Neural cell (in vitro differentiated cells): Measurements from ENCODE around the gene TNFRSF14.

Experiments used
- CTCF ChIP-seq: fragments of 450-650 bp; IDR thresholded peaks from 2 replicates; pipeline ENCODE4 v1.5.1; 2014; ENCODE audit warnings: antibody characterized with exemption, mild to moderate bottlenecking, moderate library complexity; ENCODE audit not compliant: poor library complexity, severe bottlenecking
- EP300 ChIP-seq: fragments of 450-650 bp; conservative IDR thresholded peaks from 2 replicates; pipeline ENCODE4 v1.6.1; 2014; ENCODE audit warnings: antibody characterized with exemption, mild to moderate bottlenecking, moderate library complexity; ENCODE audit not compliant: poor library complexity, severe bottlenecking
- EZH2 ChIP-seq: fragments of 200-600, 300-800 bp; shearing (Covaris generic), sonication (generic); IDR thresholded peaks from 2 replicates; pipeline ENCODE4 v1.6.1; 2014; ENCODE audit warnings: antibody characterized with exemption, low read length, borderline replicate concordance, mild to moderate bottlenecking; ENCODE audit not compliant: insufficient read depth, poor library complexity, severe bottlenecking
- POLR2AphosphoS5 ChIP-seq: IDR thresholded peaks from 2 replicates; pipeline ENCODE4 v1.6.1; 2012
- RAD21 ChIP-seq: fragments of 450-650 bp; conservative IDR thresholded peaks from 2 replicates; pipeline ENCODE4 v1.6.1; 2014; ENCODE audit warnings: antibody characterized with exemption, mild to moderate bottlenecking, moderate library complexity
- REST ChIP-seq: IDR thresholded peaks from 2 replicates; pipeline ENCODE4 v1.6.1; 2012; ENCODE audit warnings: borderline replicate concordance
- SMC3 ChIP-seq: fragments of 450-650 bp; conservative IDR thresholded peaks from 2 replicates; pipeline ENCODE4 v1.6.1; 2014; ENCODE audit warnings: antibody characterized with exemption, mild to moderate bottlenecking, moderate library complexity; ENCODE audit not compliant: poor library complexity
- TAF1 ChIP-seq: IDR thresholded peaks from 2 replicates; pipeline ENCODE4 v1.6.1; 2012; ENCODE audit warnings: low read depth

GRCh38 chr1:2611031-2611501 is 54.9 kb downstream of the TNFRSF14 start:
- no peak for TF ChIP-seq EZH2
- TF ChIP-seq CTCF, result no peak
- TF ChIP-seq SMC3, result no peak
- no peak for TF ChIP-seq EP300
- no peak for TF ChIP-seq TAF1
- no peak for TF ChIP-seq POLR2AphosphoS5
- TF ChIP-seq REST, result no peak
- TF ChIP-seq RAD21, result no peak
